SK-N-SH treated with all-trans-retinoic acid at 6 μM for 48 hours (cell line): Measurements from ENCODE around the gene LTBP1.

ENCODE experiments used
- ATAC-seq: fragments of 200-7000 bp; cut with Tn5 transposase; 3 replicates; pipeline ENCODE4 v1.9.1; 2020; ENCODE audit warnings: mild to moderate bottlenecking, moderate library complexity
- ARNTL ChIP-seq: fragments of 450-650 bp; formaldehyde crosslinking; IDR thresholded peaks from 2 replicates; pipeline ENCODE4 v1.5.0; 2020; ENCODE audit warnings: low read depth, mild to moderate bottlenecking, moderate library complexity, borderline replicate concordance
- BACH2 ChIP-seq: fragments of 250-450 bp; sonication (Bioruptor Pico); IDR thresholded peaks from 2 replicates; pipeline ENCODE4 v1.9.0; 2021; ENCODE audit warnings: mild to moderate bottlenecking, borderline replicate concordance
- CSDC2 ChIP-seq: fragments of 250-450 bp; sonication (Bioruptor Pico); IDR thresholded peaks from 2 replicates; pipeline ENCODE4 v1.5.0; 2020; ENCODE audit warnings: mild to moderate bottlenecking, moderate library complexity
- ESRRG ChIP-seq: fragments of 250-450 bp; sonication (Bioruptor Pico); IDR thresholded peaks from 2 replicates; pipeline ENCODE4 v1.6.1; 2021; ENCODE audit warnings: mild to moderate bottlenecking
- GLIS3 ChIP-seq: fragments of 250-450 bp; sonication (Bioruptor Pico); IDR thresholded peaks from 2 replicates; pipeline ENCODE4 v1.5.0; 2020; ENCODE audit warnings: mild to moderate bottlenecking, moderate library complexity
- ISL1 ChIP-seq: fragments of 250-450 bp; sonication (Bioruptor Pico); IDR thresholded peaks from 2 replicates; pipeline ENCODE4 v2.1.2; 2022; ENCODE audit warnings: mild to moderate bottlenecking, moderate library complexity
- OSR1 ChIP-seq: fragments of 250-450 bp; sonication (Bioruptor Pico); IDR thresholded peaks from 2 replicates; pipeline ENCODE4 v1.8.0; 2022; ENCODE audit warnings: moderate library complexity, mild to moderate bottlenecking, inconsistent platforms
- PPARA ChIP-seq: fragments of 250-450 bp; sonication (Bioruptor Pico); IDR thresholded peaks from 2 replicates; pipeline ENCODE4 v1.5.0; 2020; ENCODE audit warnings: mild to moderate bottlenecking, borderline replicate concordance
- RARB ChIP-seq: fragments of 250-450 bp; sonication (Bioruptor Pico); IDR thresholded peaks from 2 replicates; pipeline ENCODE4 v1.8.0; 2021; ENCODE audit warnings: mild to moderate bottlenecking, moderate library complexity
- SNAI2 ChIP-seq: fragments of 250-450 bp; sonication (Bioruptor Pico); IDR thresholded peaks from 2 replicates; pipeline ENCODE4 v1.5.0; 2020; ENCODE audit warnings: mild to moderate bottlenecking, moderate library complexity
- TCF4 ChIP-seq: fragments of 250-450 bp; sonication (Bioruptor Pico); IDR thresholded peaks from 2 replicates; pipeline ENCODE4 v1.8.0; 2021; ENCODE audit warnings: mild to moderate bottlenecking, moderate library complexity, borderline replicate concordance
- TOX ChIP-seq: fragments of 250-450 bp; sonication (Bioruptor Pico); IDR thresholded peaks from 2 replicates; pipeline ENCODE4 v1.8.0; 2021; ENCODE audit warnings: mild to moderate bottlenecking, moderate library complexity, borderline replicate concordance
- ZC3H10 ChIP-seq: fragments of 250-450 bp; sonication (Bioruptor Pico); IDR thresholded peaks from 2 replicates; pipeline ENCODE4 v1.5.1; 2021; ENCODE audit warnings: mild to moderate bottlenecking, moderate library complexity
- ZFP3 ChIP-seq: fragments of 250-450 bp; sonication (Bioruptor Pico); IDR thresholded peaks from 2 replicates; pipeline ENCODE4 v1.5.0; 2020; ENCODE audit warnings: mild to moderate bottlenecking, moderate library complexity
- ZFP30 ChIP-seq: fragments of 450-650 bp; formaldehyde crosslinking; IDR thresholded peaks from 2 replicates; pipeline ENCODE4 v1.5.0; 2022; ENCODE audit warnings: mild to moderate bottlenecking, moderate library complexity
- ZNF8 ChIP-seq: fragments of 450-650 bp; formaldehyde crosslinking; IDR thresholded peaks from 2 replicates; pipeline ENCODE4 v1.5.0; 2020; ENCODE audit warnings: mild to moderate bottlenecking, moderate library complexity
- TF ChIP-seq, protein P1 (sequence below): fragments of 250-450 bp; sonication (Bioruptor Pico); IDR thresholded peaks from 2 replicates; pipeline ENCODE4 v1.8.0; 2020; ENCODE audit warnings: mild to moderate bottlenecking, moderate library complexity, borderline replicate concordance
- TF ChIP-seq, protein P2 (sequence below): fragments of 250-450 bp; sonication (Bioruptor Pico); IDR thresholded peaks from 2 replicates; pipeline ENCODE4 v1.5.1; 2021; ENCODE audit warnings: mild to moderate bottlenecking, moderate library complexity
- TF ChIP-seq, protein P3 (sequence below): fragments of 250-450 bp; sonication (Bioruptor Pico); IDR thresholded peaks from 2 replicates; pipeline ENCODE4 v1.5.0; 2020; ENCODE audit warnings: mild to moderate bottlenecking, moderate library complexity
- TF ChIP-seq, protein P4 (sequence below): fragments of 250-450 bp; sonication (Bioruptor Pico); IDR thresholded peaks from 2 replicates; pipeline ENCODE4 v1.8.0; 2021; ENCODE audit warnings: low read depth, mild to moderate bottlenecking, moderate library complexity, borderline replicate concordance

LTBP1 gene

DNA sequence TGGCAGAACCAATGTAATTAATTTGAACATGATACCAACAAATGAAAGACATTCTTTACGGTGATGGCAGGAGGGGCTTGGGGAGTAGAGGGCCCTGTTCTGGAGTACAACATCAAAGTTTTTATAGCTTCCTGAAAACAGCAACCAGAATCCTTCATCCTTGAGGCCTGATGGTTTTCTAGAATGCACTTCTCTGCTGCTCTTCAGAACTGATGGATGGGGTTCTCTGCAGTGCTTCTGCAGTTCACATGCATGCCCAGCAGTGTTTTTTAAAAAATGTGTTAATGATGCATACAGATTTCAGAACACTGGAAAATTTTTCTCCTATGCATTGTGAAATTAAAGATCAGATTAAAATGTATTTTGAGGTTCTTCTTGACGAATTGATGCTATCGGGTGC is 2.5 kb downstream of the LTBP1 start (continued):
- no peak for TF ChIP-seq OSR1
- no peak for TF ChIP-seq CSDC2 (CRISPR knock-in tag)
- TF ChIP-seq, all 23 proteins: peak for 0

DNA sequence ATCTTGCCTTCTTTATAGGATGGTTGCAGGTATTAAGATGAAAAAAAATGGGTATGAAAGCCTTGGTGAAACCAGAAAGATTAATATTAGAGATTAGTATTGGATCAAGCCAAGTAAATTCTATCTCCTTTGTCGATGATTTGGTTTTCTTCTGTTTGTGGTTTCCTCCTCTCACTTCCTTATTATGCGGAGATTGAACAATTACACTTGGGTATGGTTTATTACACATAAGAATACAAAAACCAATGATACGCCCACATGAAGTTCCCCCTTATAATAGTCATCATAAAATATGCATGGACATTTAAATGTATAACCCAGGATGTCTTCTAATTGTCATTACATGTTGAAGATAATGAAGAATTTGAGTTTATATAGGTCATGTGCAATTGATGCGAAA is 4.9 kb downstream of the LTBP1 start:
- TF ChIP-seq ZFP30 (CRISPR knock-in tag) = no peak
- no peak for TF ChIP-seq BACH2 (CRISPR knock-in tag)
- no peak for TF ChIP-seq PPARA (CRISPR knock-in tag)
- no peak for TF ChIP-seq TOX
- TF ChIP-seq OSR1 = no peak
- TF ChIP-seq, protein P1, sequence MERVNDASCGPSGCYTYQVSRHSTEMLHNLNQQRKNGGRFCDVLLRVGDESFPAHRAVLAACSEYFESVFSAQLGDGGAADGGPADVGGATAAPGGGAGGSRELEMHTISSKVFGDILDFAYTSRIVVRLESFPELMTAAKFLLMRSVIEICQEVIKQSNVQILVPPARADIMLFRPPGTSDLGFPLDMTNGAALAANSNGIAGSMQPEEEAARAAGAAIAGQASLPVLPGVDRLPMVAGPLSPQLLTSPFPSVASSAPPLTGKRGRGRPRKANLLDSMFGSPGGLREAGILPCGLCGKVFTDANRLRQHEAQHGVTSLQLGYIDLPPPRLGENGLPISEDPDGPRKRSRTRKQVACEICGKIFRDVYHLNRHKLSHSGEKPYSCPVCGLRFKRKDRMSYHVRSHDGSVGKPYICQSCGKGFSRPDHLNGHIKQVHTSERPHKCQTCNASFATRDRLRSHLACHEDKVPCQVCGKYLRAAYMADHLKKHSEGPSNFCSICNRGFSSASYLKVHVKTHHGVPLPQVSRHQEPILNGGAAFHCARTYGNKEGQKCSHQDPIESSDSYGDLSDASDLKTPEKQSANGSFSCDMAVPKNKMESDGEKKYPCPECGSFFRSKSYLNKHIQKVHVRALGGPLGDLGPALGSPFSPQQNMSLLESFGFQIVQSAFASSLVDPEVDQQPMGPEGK (CRISPR knock-in tag) = no peak
- TF ChIP-seq, protein P2, sequence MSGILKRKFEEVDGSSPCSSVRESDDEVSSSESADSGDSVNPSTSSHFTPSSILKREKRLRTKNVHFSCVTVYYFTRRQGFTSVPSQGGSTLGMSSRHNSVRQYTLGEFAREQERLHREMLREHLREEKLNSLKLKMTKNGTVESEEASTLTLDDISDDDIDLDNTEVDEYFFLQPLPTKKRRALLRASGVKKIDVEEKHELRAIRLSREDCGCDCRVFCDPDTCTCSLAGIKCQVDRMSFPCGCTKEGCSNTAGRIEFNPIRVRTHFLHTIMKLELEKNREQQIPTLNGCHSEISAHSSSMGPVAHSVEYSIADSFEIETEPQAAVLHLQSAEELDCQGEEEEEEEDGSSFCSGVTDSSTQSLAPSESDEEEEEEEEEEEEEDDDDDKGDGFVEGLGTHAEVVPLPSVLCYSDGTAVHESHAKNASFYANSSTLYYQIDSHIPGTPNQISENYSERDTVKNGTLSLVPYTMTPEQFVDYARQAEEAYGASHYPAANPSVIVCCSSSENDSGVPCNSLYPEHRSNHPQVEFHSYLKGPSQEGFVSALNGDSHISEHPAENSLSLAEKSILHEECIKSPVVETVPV (CRISPR knock-in tag) = no peak
- TF ChIP-seq TCF4 (CRISPR knock-in tag) = no peak
- TF ChIP-seq ZNF8 (CRISPR knock-in tag) = no peak
- TF ChIP-seq, protein P3, sequence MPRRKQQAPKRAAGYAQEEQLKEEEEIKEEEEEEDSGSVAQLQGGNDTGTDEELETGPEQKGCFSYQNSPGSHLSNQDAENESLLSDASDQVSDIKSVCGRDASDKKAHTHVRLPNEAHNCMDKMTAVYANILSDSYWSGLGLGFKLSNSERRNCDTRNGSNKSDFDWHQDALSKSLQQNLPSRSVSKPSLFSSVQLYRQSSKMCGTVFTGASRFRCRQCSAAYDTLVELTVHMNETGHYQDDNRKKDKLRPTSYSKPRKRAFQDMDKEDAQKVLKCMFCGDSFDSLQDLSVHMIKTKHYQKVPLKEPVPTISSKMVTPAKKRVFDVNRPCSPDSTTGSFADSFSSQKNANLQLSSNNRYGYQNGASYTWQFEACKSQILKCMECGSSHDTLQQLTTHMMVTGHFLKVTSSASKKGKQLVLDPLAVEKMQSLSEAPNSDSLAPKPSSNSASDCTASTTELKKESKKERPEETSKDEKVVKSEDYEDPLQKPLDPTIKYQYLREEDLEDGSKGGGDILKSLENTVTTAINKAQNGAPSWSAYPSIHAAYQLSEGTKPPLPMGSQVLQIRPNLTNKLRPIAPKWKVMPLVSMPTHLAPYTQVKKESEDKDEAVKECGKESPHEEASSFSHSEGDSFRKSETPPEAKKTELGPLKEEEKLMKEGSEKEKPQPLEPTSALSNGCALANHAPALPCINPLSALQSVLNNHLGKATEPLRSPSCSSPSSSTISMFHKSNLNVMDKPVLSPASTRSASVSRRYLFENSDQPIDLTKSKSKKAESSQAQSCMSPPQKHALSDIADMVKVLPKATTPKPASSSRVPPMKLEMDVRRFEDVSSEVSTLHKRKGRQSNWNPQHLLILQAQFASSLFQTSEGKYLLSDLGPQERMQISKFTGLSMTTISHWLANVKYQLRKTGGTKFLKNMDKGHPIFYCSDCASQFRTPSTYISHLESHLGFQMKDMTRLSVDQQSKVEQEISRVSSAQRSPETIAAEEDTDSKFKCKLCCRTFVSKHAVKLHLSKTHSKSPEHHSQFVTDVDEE (CRISPR knock-in tag) = no peak
- no peak for TF ChIP-seq RARB
- no peak for TF ChIP-seq ARNTL (CRISPR knock-in tag)
- TF ChIP-seq ZC3H10 (CRISPR knock-in tag) = no peak
- no peak for TF ChIP-seq SNAI2 (CRISPR knock-in tag)
- TF ChIP-seq, protein P4, sequence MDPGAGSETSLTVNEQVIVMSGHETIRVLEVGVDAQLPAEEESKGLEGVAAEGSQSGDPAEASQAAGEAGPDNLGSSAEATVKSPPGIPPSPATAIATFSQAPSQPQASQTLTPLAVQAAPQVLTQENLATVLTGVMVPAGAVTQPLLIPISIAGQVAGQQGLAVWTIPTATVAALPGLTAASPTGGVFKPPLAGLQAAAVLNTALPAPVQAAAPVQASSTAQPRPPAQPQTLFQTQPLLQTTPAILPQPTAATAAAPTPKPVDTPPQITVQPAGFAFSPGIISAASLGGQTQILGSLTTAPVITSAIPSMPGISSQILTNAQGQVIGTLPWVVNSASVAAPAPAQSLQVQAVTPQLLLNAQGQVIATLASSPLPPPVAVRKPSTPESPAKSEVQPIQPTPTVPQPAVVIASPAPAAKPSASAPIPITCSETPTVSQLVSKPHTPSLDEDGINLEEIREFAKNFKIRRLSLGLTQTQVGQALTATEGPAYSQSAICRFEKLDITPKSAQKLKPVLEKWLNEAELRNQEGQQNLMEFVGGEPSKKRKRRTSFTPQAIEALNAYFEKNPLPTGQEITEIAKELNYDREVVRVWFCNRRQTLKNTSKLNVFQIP (CRISPR knock-in tag) = no peak
- TF ChIP-seq GLIS3 = no peak

GRCh38 chr2:32952761-32953476 is 6.2 kb downstream of the LTBP1 start:
- ATAC-seq = no peak

More for the DNA sequence above, 4.9 kb downstream of the LTBP1 start:
- no peak for ATAC-seq

GRCh38 chr2:32954206-32954605 is 7.5 kb downstream of the LTBP1 start:
- TF ChIP-seq SNAI2 (CRISPR knock-in tag) (no peak), ARNTL (CRISPR knock-in tag) (no peak), TCF4 (CRISPR knock-in tag) (no peak), ISL1 (CRISPR knock-in tag) (no peak), RARB (no peak), PPARA (CRISPR knock-in tag) (no peak), GLIS3 (no peak), ESRRG (CRISPR knock-in tag) (no peak), CSDC2 (CRISPR knock-in tag) (no peak), OSR1 (no peak), BACH2 (CRISPR knock-in tag) (no peak)
- no peak for ATAC-seq

More at GRCh38 chr2:32952761-32953476, 6.2 kb downstream of the LTBP1 start:
- TF ChIP-seq BACH2 (CRISPR knock-in tag) (no peak), ZFP3 (CRISPR knock-in tag) (no peak), ZFP30 (CRISPR knock-in tag) (no peak)
